Measurements from ENCODE around the gene FNBP1. TPM values are rescaled to one million over a fixed set of nuclear protein-coding genes. Genes with fewer than 3 reads are reported as not detected.

Gene FNBP1
- total and polyA plus RNA-seq, 2 experiments from 2014 or later: 17.8 to 22.6 TPM

GRCh38 chr9:129989740-129990139 is 53.2 kb downstream of the FNBP1 start:
- H3K79me2 ChIP-seq (ENCODE audit: insufficient read depth): peaks cover 37% of the 10 kb centered on the region
- no peaks in the 10 kb centered on the region for H4K20me1 ChIP-seq (ENCODE audit: insufficient read depth)
- H3K4me3 ChIP-seq: no peak overlapping the region
- H3K27ac ChIP-seq: peak overlapping the region; percentile 27
- no peak overlapping the region for H2AFZ ChIP-seq
- peak; percentile 76 for DNase-seq
- whole genome bisulfite sequencing, 2 experiments (ENCODE audit: low coverage in 1 of 2, low lambda C conversion rate in 2 of 2, missing lambda C conversion rate in 2 of 2): 43 to 44% methylated on average over 7 of the region's 7 CpGs
- H3K27me3 ChIP-seq (replicated peaks; ENCODE audit: insufficient read depth): no peaks in the 10 kb centered on the region
- in situ Hi-C loops (cut with MboI): no loop called here
- H3K4me1 ChIP-seq (ENCODE audit: insufficient read depth): peaks cover 35% of the 10 kb centered on the region
- H3K36me3 ChIP-seq (ENCODE audit: low read depth): no peaks in the 10 kb centered on the region; the same call in 1 of the 2 replicates
- no peak for TF ChIP-seq EZH2 (IDR thresholded peaks at IDR 0.05; ENCODE audit: insufficient read depth, poor library complexity, severe bottlenecking)
- no peak for TF ChIP-seq EZH2phosphoT487 (IDR thresholded peaks at IDR 0.05; ENCODE audit: insufficient read depth, low read depth)
- H3K9ac ChIP-seq: no peak overlapping the region
- H3F3A ChIP-seq (ENCODE audit: insufficient read depth): peaks cover 19% of the 10 kb centered on the region
- H3K9me3 ChIP-seq (ENCODE audit: low read depth): no peaks in the 10 kb centered on the region
- H3K9me2 ChIP-seq (ENCODE audit: insufficient read depth): no peaks in the 10 kb centered on the region
- H3K4me2 ChIP-seq (ENCODE audit: unreplicated experiment): peak overlapping the region; percentile 54

- 97 to 99% methylated on average over 3 of the region's 3 CpGs for WGBS, 2 experiments (ENCODE audit: low coverage in 1 of 2, low lambda C conversion rate in 2 of 2, missing lambda C conversion rate in 2 of 2)
- in situ Hi-C loops (cut with MboI): no loop called here
- no peaks in the 10 kb centered on the region for H3K9me2 ChIP-seq (ENCODE audit: insufficient read depth)
These were observed 53.7 kb downstream of the FNBP1 start for GRCh38 chr9:129989362-129989708.

GRCh38 chr9:129988607-129989361 is 54.2 kb downstream of the FNBP1 start:
- Histone ChIP-seq H3K4me1 (ENCODE audit: insufficient read depth) (peaks cover 34% of the 10 kb centered on the region), H3K27me3 (replicated peaks; ENCODE audit: insufficient read depth) (no peaks in the 10 kb centered on the region), H3K9ac (no peak overlapping the region), H3K27ac (no peak overlapping the region), H3K9me3 (ENCODE audit: low read depth) (no peaks in the 10 kb centered on the region), H2AFZ (no peak overlapping the region), H3K79me2 (ENCODE audit: insufficient read depth) (peaks cover 44% of the 10 kb centered on the region), H3K36me3 (ENCODE audit: low read depth) (no peaks in the 10 kb centered on the region), H4K20me1 (ENCODE audit: insufficient read depth) (no peaks in the 10 kb centered on the region), H3K9me2 (ENCODE audit: insufficient read depth) (no peaks in the 10 kb centered on the region), H3K4me3 (no peak overlapping the region), H3K4me2 (ENCODE audit: unreplicated experiment) (peak overlapping the region; percentile 54), H3F3A (ENCODE audit: insufficient read depth) (peaks cover 13% of the 10 kb centered on the region)
- TF ChIP-seq EZH2 (IDR thresholded peaks at IDR 0.05; ENCODE audit: insufficient read depth, poor library complexity, severe bottlenecking) (no peak), EZH2phosphoT487 (IDR thresholded peaks at IDR 0.05; ENCODE audit: insufficient read depth, low read depth) (no peak)
- in situ Hi-C loops (cut with MboI): no loop called here
- 82% methylated on average over 9 of the region's 9 CpGs for WGBS, 2 experiments (ENCODE audit: low coverage in 1 of 2, low lambda C conversion rate in 2 of 2, missing lambda C conversion rate in 2 of 2)
- DNase-seq: no peak

More at GRCh38 chr9:129989362-129989708, 53.7 kb downstream of the FNBP1 start:
- Histone ChIP-seq H3F3A (ENCODE audit: insufficient read depth) (peaks cover 18% of the 10 kb centered on the region), H2AFZ (no peak overlapping the region), H3K4me2 (ENCODE audit: unreplicated experiment) (peak overlapping the region; percentile 54), H3K27ac (peak overlapping the region; percentile 27), H3K9ac (no peak overlapping the region), H4K20me1 (ENCODE audit: insufficient read depth) (no peaks in the 10 kb centered on the region), H3K27me3 (replicated peaks; ENCODE audit: insufficient read depth) (no peaks in the 10 kb centered on the region), H3K79me2 (ENCODE audit: insufficient read depth) (peaks cover 41% of the 10 kb centered on the region), H3K4me3 (no peak overlapping the region), H3K9me3 (ENCODE audit: low read depth) (no peaks in the 10 kb centered on the region), H3K4me1 (ENCODE audit: insufficient read depth) (peaks cover 34% of the 10 kb centered on the region), H3K36me3 (ENCODE audit: low read depth) (no peaks in the 10 kb centered on the region; the same call in 1 of the 2 replicates)
- no peak for DNase-seq
- TF ChIP-seq EZH2 (IDR thresholded peaks at IDR 0.05; ENCODE audit: insufficient read depth, poor library complexity, severe bottlenecking): no peak
- TF ChIP-seq EZH2phosphoT487 (IDR thresholded peaks at IDR 0.05; ENCODE audit: insufficient read depth, low read depth): no peak

- Histone ChIP-seq H3K36me3 (ENCODE audit: low read depth) (no peaks in the 10 kb centered on the region), H2AFZ (no peak overlapping the region), H3K4me3 (no peak overlapping the region), H4K20me1 (ENCODE audit: insufficient read depth) (no peaks in the 10 kb centered on the region), H3K4me1 (ENCODE audit: insufficient read depth) (peaks cover 34% of the 10 kb centered on the region), H3K9me2 (ENCODE audit: insufficient read depth) (no peaks in the 10 kb centered on the region), H3K9ac (no peak overlapping the region), H3K9me3 (ENCODE audit: low read depth) (no peaks in the 10 kb centered on the region), H3K27ac (no peak overlapping the region), H3K27me3 (replicated peaks; ENCODE audit: insufficient read depth) (no peaks in the 10 kb centered on the region), H3K79me2 (ENCODE audit: insufficient read depth) (peaks cover 52% of the 10 kb centered on the region), H3F3A (ENCODE audit: insufficient read depth) (peaks cover 13% of the 10 kb centered on the region), H3K4me2 (ENCODE audit: unreplicated experiment) (no peak overlapping the region)
- in situ Hi-C loops (cut with MboI): no loop called here
- 61 to 72% methylated on average over 1 of the region's 1 CpG for WGBS, 2 experiments (ENCODE audit: low coverage in 1 of 2, low lambda C conversion rate in 2 of 2, missing lambda C conversion rate in 2 of 2)
- no peak for TF ChIP-seq EZH2 (IDR thresholded peaks at IDR 0.05; ENCODE audit: insufficient read depth, poor library complexity, severe bottlenecking)
- TF ChIP-seq EZH2phosphoT487 (IDR thresholded peaks at IDR 0.05; ENCODE audit: insufficient read depth, low read depth): no peak
- no peak for DNase-seq
These were observed 55.0 kb downstream of the FNBP1 start for GRCh38 chr9:129987941-129988340.

Measured in GM23248 (cell line).